OCI-LY7 (cell line): ENCODE results near the gene ACKR2. TPM values are rescaled to one million over a fixed set of nuclear protein-coding genes. Genes with fewer than 3 reads are reported as not detected.

Experiments used
- BruUV-seq: library from RNA; stranded (reverse); fragments of 400-500 nt; replicated peaks from 2 replicates; lab custom pipeline; 2021; lab: Mats Ljungman, UMichigan
- CTCF ChIA-PET: fragments of 300-600 bp; sonication (Branson Sonifier 250); formaldehyde crosslinking; loops from one replicate; lab custom pipeline; 2022; ENCODE audit warnings: antibody characterized with exemption; ENCODE audit not compliant: unreplicated experiment; lab: Charles Lee
- POLR2A ChIA-PET: fragments of 300-600 bp; sonication (Branson Sonifier 250); formaldehyde crosslinking; loops from one replicate; lab custom pipeline; 2022; ENCODE audit warnings: antibody characterized with exemption; lab: Charles Lee
- DNase-seq: peaks from one replicate; pipeline ENCODE4 v3.0.0-alpha.2; 2015; ENCODE audit warnings: low spot score
- H2AFZ ChIP-seq: fragments of 200-600 bp; sonication (generic), shearing (Covaris generic); 2 replicates; pipeline ENCODE4 v1.6.1; 2014; ENCODE audit warnings: mild to moderate bottlenecking, antibody characterized with exemption, low read length, moderate library complexity
- H3K27ac ChIP-seq: fragments of 200-600 bp; sonication (generic); 2 replicates; pipeline ENCODE4 v1.5.1; 2014; ENCODE audit warnings: mixed run types, low read depth, mild to moderate bottlenecking, moderate library complexity, low read length, inconsistent platforms; ENCODE audit not compliant: poor library complexity, severe bottlenecking
- H3K36me3 ChIP-seq: fragments of 200-600 bp; sonication (generic); 2 replicates; pipeline ENCODE4 v1.6.1; 2014; ENCODE audit warnings: mild to moderate bottlenecking, antibody characterized with exemption, low read length, moderate library complexity, mixed read lengths; ENCODE audit not compliant: insufficient read depth
- H3K4me1 ChIP-seq: fragments of 200-600 bp; sonication (generic); 2 replicates; pipeline ENCODE4 v1.5.1; 2014; ENCODE audit warnings: mild to moderate bottlenecking, low read length; ENCODE audit not compliant: insufficient read depth, poor library complexity, severe bottlenecking
- H3K4me2 ChIP-seq: fragments of 200-600 bp; sonication (generic); 2 replicates; pipeline ENCODE4 v1.6.1; 2014; ENCODE audit warnings: mild to moderate bottlenecking, low read length
- H3K4me3 ChIP-seq: fragments of 200-600 bp; sonication (generic); 2 replicates; pipeline ENCODE4 v1.5.1; 2014; ENCODE audit warnings: mild to moderate bottlenecking, low read depth, low read length; ENCODE audit not compliant: poor library complexity, severe bottlenecking
- H3K79me2 ChIP-seq: fragments of 200-600 bp; sonication (generic); 2 replicates; pipeline ENCODE4 v1.6.1; 2016; ENCODE audit warnings: low read depth, mild to moderate bottlenecking, low read length, moderate library complexity, mixed read lengths; ENCODE audit not compliant: insufficient read depth
- H3K9me2 ChIP-seq: fragments of 200-600 bp; sonication (generic); 2 replicates; pipeline ENCODE4 v1.6.1; 2016; ENCODE audit warnings: mild to moderate bottlenecking, low read length, mixed read lengths; ENCODE audit not compliant: insufficient read depth
- H3K9me3 ChIP-seq: fragments of 200-600 bp; sonication (generic); 2 replicates; pipeline ENCODE4 v1.6.1; 2014; ENCODE audit warnings: mild to moderate bottlenecking, mixed run types, low read length, mixed read lengths
- H4K20me1 ChIP-seq: fragments of 200-600 bp; sonication (generic); 2 replicates; pipeline ENCODE4 v1.6.1; 2014; ENCODE audit warnings: mild to moderate bottlenecking, antibody characterized with exemption, low read length, moderate library complexity, mixed read lengths; ENCODE audit not compliant: insufficient read depth
- EZH2phosphoT487 ChIP-seq: fragments of 200-600 bp; sonication (generic); IDR thresholded peaks from 2 replicates; pipeline ENCODE4 v1.6.1; 2018; ENCODE audit warnings: low read depth, borderline replicate concordance, mild to moderate bottlenecking, mixed run types, antibody characterized with exemption, low read length, moderate library complexity, mixed read lengths
- intact Hi-C: fragments of 100-400 bp; cut with micrococcal nuclease; formaldehyde crosslinking; loops from one replicate; pipeline ENCODE4 v1.10.0; 2022; ENCODE audit not compliant: unreplicated experiment
- total RNA-seq, 2 experiments: library from RNA; depleted of rRNA in 1 of 2; stranded (reverse); fragments of >200 nt in 1 of 2; shearing (Covaris generic) in 1 of 2; gene quantifications; 2 replicates each; pipeline ENCODE4 v1.2.3, GENCODE V29; 2014 to 2022
- TF ChIP-seq, protein P1 (sequence below): fragments of 200-600 bp; sonication (generic); conservative IDR thresholded peaks from 2 replicates; pipeline ENCODE4 v1.5.1; 2014; ENCODE audit warnings: mild to moderate bottlenecking, antibody characterized with exemption, low read length, moderate library complexity, mixed read lengths

The ACKR2 gene
- total RNA-seq, 2 experiments from 2014 or later = 2.9 TPM; not detected in 1

DNA sequence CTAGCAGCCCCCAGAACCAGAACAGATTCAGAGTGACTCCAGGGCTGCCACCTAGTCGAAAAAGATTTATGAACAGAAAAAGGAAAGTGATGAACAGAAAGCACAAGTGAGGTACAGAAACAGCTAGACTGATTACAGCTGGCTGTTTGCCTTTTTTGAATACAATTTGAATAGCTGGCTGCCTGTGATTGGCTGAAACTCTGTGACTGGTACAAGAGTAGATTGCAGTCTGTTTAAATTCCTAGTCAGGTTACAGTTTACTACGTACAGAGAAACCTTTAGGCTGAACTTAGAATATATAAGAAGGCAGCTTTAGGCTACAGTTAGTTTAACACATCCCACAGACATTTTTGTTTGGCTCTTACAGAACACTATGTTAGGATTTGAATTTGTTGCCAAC is 46.2 kb upstream of the ACKR2 start:
- Histone ChIP-seq H3K9me3 (no peaks in the 10 kb centered on the region), H3K9me2 (no peaks in the 10 kb centered on the region), H3K4me1 (no peaks in the 10 kb centered on the region), H2AFZ (no peak overlapping the region), H3K27ac (no peak overlapping the region), H3K4me2 (no peak overlapping the region), H3K4me3 (no peak overlapping the region), H3K79me2 (no peaks in the 10 kb centered on the region), H3K36me3 (no peaks in the 10 kb centered on the region), H4K20me1 (no peaks in the 10 kb centered on the region)
- CTCF ChIA-PET = no interaction called here
- POLR2A ChIA-PET = interaction anchor here (0.7 kb wide), 1 partner anchor 395 kb away, joined by 3 read pairs; no protein-coding TSS in a partner anchor
- TF ChIP-seq EZH2phosphoT487 = no peak
- TF ChIP-seq, protein P1, sequence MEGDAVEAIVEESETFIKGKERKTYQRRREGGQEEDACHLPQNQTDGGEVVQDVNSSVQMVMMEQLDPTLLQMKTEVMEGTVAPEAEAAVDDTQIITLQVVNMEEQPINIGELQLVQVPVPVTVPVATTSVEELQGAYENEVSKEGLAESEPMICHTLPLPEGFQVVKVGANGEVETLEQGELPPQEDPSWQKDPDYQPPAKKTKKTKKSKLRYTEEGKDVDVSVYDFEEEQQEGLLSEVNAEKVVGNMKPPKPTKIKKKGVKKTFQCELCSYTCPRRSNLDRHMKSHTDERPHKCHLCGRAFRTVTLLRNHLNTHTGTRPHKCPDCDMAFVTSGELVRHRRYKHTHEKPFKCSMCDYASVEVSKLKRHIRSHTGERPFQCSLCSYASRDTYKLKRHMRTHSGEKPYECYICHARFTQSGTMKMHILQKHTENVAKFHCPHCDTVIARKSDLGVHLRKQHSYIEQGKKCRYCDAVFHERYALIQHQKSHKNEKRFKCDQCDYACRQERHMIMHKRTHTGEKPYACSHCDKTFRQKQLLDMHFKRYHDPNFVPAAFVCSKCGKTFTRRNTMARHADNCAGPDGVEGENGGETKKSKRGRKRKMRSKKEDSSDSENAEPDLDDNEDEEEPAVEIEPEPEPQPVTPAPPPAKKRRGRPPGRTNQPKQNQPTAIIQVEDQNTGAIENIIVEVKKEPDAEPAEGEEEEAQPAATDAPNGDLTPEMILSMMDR = no peak
- intact Hi-C loops = no loop called here
- peak; percentile 2 for DNase-seq
- BruUV-seq = no TSS peak

DNA sequence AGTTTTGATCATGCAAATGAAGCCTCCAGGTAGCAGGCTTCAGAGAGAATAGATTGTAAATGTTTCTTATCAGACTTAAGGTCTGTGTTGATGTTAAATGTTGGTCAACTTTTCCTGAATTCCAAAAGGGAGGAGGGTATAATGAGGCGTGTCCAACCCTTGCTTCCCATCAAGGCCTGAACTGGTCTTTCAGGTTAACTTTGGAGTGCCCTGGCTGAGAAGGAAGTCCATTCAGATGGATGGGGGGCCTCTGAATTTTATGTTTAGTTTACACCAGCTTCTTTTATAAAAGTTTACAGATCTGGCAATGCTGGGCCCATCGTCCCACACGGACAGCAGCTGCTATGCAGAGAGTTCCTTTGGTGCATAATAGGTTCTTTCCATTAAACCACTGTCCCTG is 45.1 kb upstream of the ACKR2 start:
- Histone ChIP-seq H3K4me2 (no peak overlapping the region), H3K27ac (no peak overlapping the region), H4K20me1 (no peaks in the 10 kb centered on the region), H3K36me3 (no peaks in the 10 kb centered on the region), H3K4me3 (no peak overlapping the region), H3K79me2 (no peaks in the 10 kb centered on the region), H3K9me3 (no peaks in the 10 kb centered on the region), H2AFZ (no peak overlapping the region), H3K9me2 (no peaks in the 10 kb centered on the region), H3K4me1 (no peaks in the 10 kb centered on the region)
- no peak for DNase-seq
- BruUV-seq = no TSS peak
- ChIA-PET POLR2A (no interaction called here), CTCF (no interaction called here)
- intact Hi-C loops = no loop called here
- TF ChIP-seq EZH2phosphoT487 = no peak
- TF ChIP-seq, protein P1 = no peak

DNA sequence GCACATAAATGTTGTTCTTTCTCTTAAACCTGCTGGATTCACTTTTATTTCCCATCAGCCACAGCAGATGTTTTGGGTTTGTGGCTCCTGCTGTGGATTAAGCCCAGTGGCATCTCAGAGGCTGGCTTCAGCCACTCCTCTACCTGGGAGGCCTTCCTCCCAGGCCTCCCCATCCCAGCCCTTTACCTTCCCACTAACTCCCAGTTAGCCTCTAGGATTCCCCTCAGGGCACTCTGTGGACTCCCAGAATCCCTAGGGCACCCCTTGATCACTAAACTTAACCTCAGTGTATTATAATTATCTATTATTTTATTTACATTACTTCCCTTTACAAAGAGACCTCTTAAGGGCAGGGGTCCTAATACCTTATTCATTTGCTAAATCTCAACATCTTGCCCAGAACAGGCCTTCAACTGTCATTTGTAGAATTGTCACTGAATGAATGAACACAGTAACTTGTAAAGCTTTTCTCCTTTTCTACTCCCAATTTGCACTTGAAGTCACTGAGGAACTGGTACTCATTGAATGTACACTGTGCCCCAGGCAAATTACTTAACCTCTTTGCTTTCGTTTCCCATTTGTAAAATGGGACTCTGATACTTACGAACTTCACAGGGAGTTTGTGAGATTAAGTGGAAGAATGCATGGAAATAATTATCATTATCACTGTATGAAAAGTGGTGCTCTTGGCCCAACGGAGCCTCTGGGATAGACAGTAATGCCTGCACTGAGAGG is 44.5 kb upstream of the ACKR2 start:
- Histone ChIP-seq H4K20me1 (no peaks in the 10 kb centered on the region), H2AFZ (no peak overlapping the region), H3K4me2 (no peak overlapping the region), H3K36me3 (no peaks in the 10 kb centered on the region), H3K4me3 (no peak overlapping the region), H3K9me2 (no peaks in the 10 kb centered on the region), H3K4me1 (no peaks in the 10 kb centered on the region), H3K27ac (no peak overlapping the region), H3K79me2 (no peaks in the 10 kb centered on the region), H3K9me3 (no peaks in the 10 kb centered on the region)
- TF ChIP-seq EZH2phosphoT487 = no peak
- TF ChIP-seq, protein P1 = no peak
- no peak for DNase-seq
- no TSS peak for BruUV-seq
- CTCF ChIA-PET = no interaction called here
- intact Hi-C loops = no loop called here
- POLR2A ChIA-PET = no interaction called here
